ENCODE data around the gene KSR2.

KSR2 gene

GRCh38 chr12:117467588-117467987 lies 501.2 kb downstream of the KSR2 start:
- H3K36me3 Mint-ChIP-seq: no peaks in the 10 kb centered on the region
- no peak overlapping the region for H3K27ac Mint-ChIP-seq
- no peaks in the 10 kb centered on the region for H3K4me1 Mint-ChIP-seq
- no peak overlapping the region for H3K4me3 Mint-ChIP-seq
- H3K27me3 Mint-ChIP-seq: no peaks in the 10 kb centered on the region
- H3K9me3 Mint-ChIP-seq: peaks cover 3% of the 10 kb centered on the region

GRCh38 chr12:117466677-117467362 lies 502.0 kb downstream of the KSR2 start:
- no peaks in the 10 kb centered on the region for H3K36me3 Mint-ChIP-seq
- H3K9me3 Mint-ChIP-seq: peaks cover 3% of the 10 kb centered on the region
- no peaks in the 10 kb centered on the region for H3K27me3 Mint-ChIP-seq
- no peak overlapping the region for H3K27ac Mint-ChIP-seq
- no peaks in the 10 kb centered on the region for H3K4me1 Mint-ChIP-seq
- no peak overlapping the region for H3K4me3 Mint-ChIP-seq

- H3K27me3 Mint-ChIP-seq: no peaks in the 10 kb centered on the region
- no peak overlapping the region for H3K27ac Mint-ChIP-seq
- H3K4me3 Mint-ChIP-seq: no peak overlapping the region
These were observed 507.1 kb downstream of the KSR2 start for GRCh38 chr12:117461732-117462131.

GRCh38 chr12:117459229-117459628 lies 509.6 kb downstream of the KSR2 start:
- H3K27ac Mint-ChIP-seq: no peak overlapping the region
- no peaks in the 10 kb centered on the region for H3K9me3 Mint-ChIP-seq
- no peaks in the 10 kb centered on the region for H3K4me1 Mint-ChIP-seq
- no peaks in the 10 kb centered on the region for H3K27me3 Mint-ChIP-seq
- no peak overlapping the region for H3K4me3 Mint-ChIP-seq
- H3K36me3 Mint-ChIP-seq: no peaks in the 10 kb centered on the region

More at GRCh38 chr12:117461732-117462131, 507.1 kb downstream of the KSR2 start:
- no peaks in the 10 kb centered on the region for H3K9me3 Mint-ChIP-seq
- H3K36me3 Mint-ChIP-seq: no peaks in the 10 kb centered on the region
- no peaks in the 10 kb centered on the region for H3K4me1 Mint-ChIP-seq

GRCh38 chr12:117457189-117457588 lies 511.6 kb downstream of the KSR2 start:
- no peaks in the 10 kb centered on the region for H3K36me3 Mint-ChIP-seq
- no peak overlapping the region for H3K4me3 Mint-ChIP-seq
- H3K27me3 Mint-ChIP-seq: no peaks in the 10 kb centered on the region
- H3K27ac Mint-ChIP-seq: no peak overlapping the region
- no peaks in the 10 kb centered on the region for H3K9me3 Mint-ChIP-seq
- H3K4me1 Mint-ChIP-seq: no peaks in the 10 kb centered on the region

- Mint-ChIP-seq H3K4me3 (no peak overlapping the region), H3K27ac (no peak overlapping the region), H3K9me3 (no peaks in the 10 kb centered on the region), H3K36me3 (no peaks in the 10 kb centered on the region), H3K4me1 (no peaks in the 10 kb centered on the region), H3K27me3 (no peaks in the 10 kb centered on the region)
These were observed 512.7 kb downstream of the KSR2 start for GRCh38 chr12:117456076-117456475.

GRCh38 chr12:117453961-117454360 lies 514.8 kb downstream of the KSR2 start:
- no peak overlapping the region for H3K27ac Mint-ChIP-seq
- no peaks in the 10 kb centered on the region for H3K4me1 Mint-ChIP-seq
- no peaks in the 10 kb centered on the region for H3K9me3 Mint-ChIP-seq
- H3K36me3 Mint-ChIP-seq: no peaks in the 10 kb centered on the region
- H3K4me3 Mint-ChIP-seq: no peak overlapping the region
- H3K27me3 Mint-ChIP-seq: no peaks in the 10 kb centered on the region

- Mint-ChIP-seq H3K4me1 (no peaks in the 10 kb centered on the region), H3K27ac (no peak overlapping the region), H3K9me3 (no peaks in the 10 kb centered on the region), H3K36me3 (no peaks in the 10 kb centered on the region), H3K4me3 (no peak overlapping the region), H3K27me3 (no peaks in the 10 kb centered on the region)
These were observed 516.7 kb downstream of the KSR2 start for GRCh38 chr12:117452112-117452511.

GRCh38 chr12:117450209-117450608 lies 518.6 kb downstream of the KSR2 start:
- Mint-ChIP-seq H3K9me3 (no peaks in the 10 kb centered on the region), H3K4me3 (no peak overlapping the region), H3K27ac (no peak overlapping the region)

GRCh38 chr12:117447665-117448366 lies 521.0 kb downstream of the KSR2 start:
- Mint-ChIP-seq H3K4me1 (no peaks in the 10 kb centered on the region), H3K36me3 (no peaks in the 10 kb centered on the region), H3K27me3 (peaks cover under 1% of the 10 kb centered on the region), H3K9me3 (no peaks in the 10 kb centered on the region), H3K27ac (no peak overlapping the region), H3K4me3 (no peak overlapping the region)

More at GRCh38 chr12:117450209-117450608, 518.6 kb downstream of the KSR2 start:
- Mint-ChIP-seq H3K27me3 (no peaks in the 10 kb centered on the region), H3K36me3 (no peaks in the 10 kb centered on the region), H3K4me1 (no peaks in the 10 kb centered on the region)

GRCh38 chr12:117444781-117445180 lies 524.0 kb downstream of the KSR2 start:
- Mint-ChIP-seq H3K4me1 (no peaks in the 10 kb centered on the region), H3K27ac (no peak overlapping the region), H3K36me3 (no peaks in the 10 kb centered on the region), H3K27me3 (peaks cover 3% of the 10 kb centered on the region), H3K9me3 (no peaks in the 10 kb centered on the region), H3K4me3 (no peak overlapping the region)

- Mint-ChIP-seq H3K36me3 (no peaks in the 10 kb centered on the region), H3K27ac (no peak overlapping the region), H3K9me3 (no peaks in the 10 kb centered on the region), H3K4me1 (no peaks in the 10 kb centered on the region), H3K4me3 (no peak overlapping the region), H3K27me3 (peaks cover 3% of the 10 kb centered on the region)
These were observed 527.0 kb downstream of the KSR2 start for GRCh38 chr12:117441751-117442150.

GRCh38 chr12:117440384-117440783 lies 528.4 kb downstream of the KSR2 start:
- H3K4me1 Mint-ChIP-seq: no peaks in the 10 kb centered on the region
- no peak overlapping the region for H3K27ac Mint-ChIP-seq
- H3K9me3 Mint-ChIP-seq: no peaks in the 10 kb centered on the region
- no peaks in the 10 kb centered on the region for H3K36me3 Mint-ChIP-seq
- H3K4me3 Mint-ChIP-seq: no peak overlapping the region
- peaks cover 3% of the 10 kb centered on the region for H3K27me3 Mint-ChIP-seq

GRCh38 chr12:117439531-117440001 lies 529.2 kb downstream of the KSR2 start:
- H3K27ac Mint-ChIP-seq: no peak overlapping the region
- no peak overlapping the region for H3K4me3 Mint-ChIP-seq
- peaks cover 3% of the 10 kb centered on the region for H3K27me3 Mint-ChIP-seq
- H3K36me3 Mint-ChIP-seq: no peaks in the 10 kb centered on the region
- no peaks in the 10 kb centered on the region for H3K4me1 Mint-ChIP-seq
- H3K9me3 Mint-ChIP-seq: no peaks in the 10 kb centered on the region

GRCh38 chr12:117438809-117439208 lies 530.0 kb downstream of the KSR2 start:
- no peaks in the 10 kb centered on the region for H3K4me1 Mint-ChIP-seq
- no peaks in the 10 kb centered on the region for H3K36me3 Mint-ChIP-seq
- no peak overlapping the region for H3K4me3 Mint-ChIP-seq
- no peak overlapping the region for H3K27ac Mint-ChIP-seq
- peaks cover 3% of the 10 kb centered on the region for H3K27me3 Mint-ChIP-seq
- no peaks in the 10 kb centered on the region for H3K9me3 Mint-ChIP-seq

- H3K27ac Mint-ChIP-seq: no peak overlapping the region
- H3K36me3 Mint-ChIP-seq: no peaks in the 10 kb centered on the region
- no peak overlapping the region for H3K4me3 Mint-ChIP-seq
These were observed 531.1 kb downstream of the KSR2 start for GRCh38 chr12:117437516-117438255.

More at GRCh38 chr12:117437516-117438255, 531.1 kb downstream of the KSR2 start:
- Mint-ChIP-seq H3K27me3 (peaks cover under 1% of the 10 kb centered on the region), H3K9me3 (no peaks in the 10 kb centered on the region), H3K4me1 (no peaks in the 10 kb centered on the region)
